GM18519 (cell line): ENCODE measurements around the gene TBC1D25.

Source experiments
- ATAC-seq: cut with Tn5 transposase; IDR thresholded peaks from one replicate; pipeline ENCODE4 v1.9.1; 2021; ENCODE audit warnings: mild to moderate bottlenecking, moderate library complexity; ENCODE audit not compliant: unreplicated experiment, low FRiP score

Gene TBC1D25

GRCh38 chrX:48598614-48599013 lies 59.1 kb downstream of the TBC1D25 start:
- no peak for ATAC-seq

- no peak for ATAC-seq
Measured at GRCh38 chrX:48599341-48599740, 59.8 kb downstream of the TBC1D25 start.

GRCh38 chrX:48600226-48600625 lies 60.7 kb downstream of the TBC1D25 start:
- ATAC-seq = no peak

GRCh38 chrX:48601741-48602394 lies 62.4 kb downstream of the TBC1D25 start:
- ATAC-seq = no peak

- no peak for ATAC-seq
Measured at GRCh38 chrX:48604701-48605100, 65.2 kb downstream of the TBC1D25 start.

GRCh38 chrX:48606091-48606490 lies 66.6 kb downstream of the TBC1D25 start:
- no peak for ATAC-seq

GRCh38 chrX:48611703-48612102 lies 72.2 kb downstream of the TBC1D25 start:
- no peak for ATAC-seq
